Activated T-cell treated with anti-CD3 and anti-CD28 coated beads, Interleukin-2, amount 50 U/mL, for 4 hours (primary cell): ENCODE data around the gene AOPEP. TPM values are rescaled to one million over a fixed set of nuclear protein-coding genes. Genes with fewer than 3 reads are reported as not detected.

Source experiments
- ATAC-seq, 2 donors: fragments of 200-7000 bp; cut with Tn5 transposase; one replicate each; pipeline ENCODE4 v1.10.0; 2021
- DNase-seq: peaks from one replicate; pipeline ENCODE4 v3.0.0-alpha.2; 2020
- H3K27me3 Mint-ChIP-seq: one replicate; pipeline ENCODE4 v1.8.0; 2021; ENCODE audit warnings: low read depth, mixed read lengths
- H3K36me3 Mint-ChIP-seq: one replicate; pipeline ENCODE4 v1.8.0; 2022; ENCODE audit warnings: mixed read lengths; ENCODE audit not compliant: insufficient read depth
- H3K4me1 Mint-ChIP-seq: one replicate; pipeline ENCODE4 v1.8.0; 2021; ENCODE audit warnings: low read depth, mixed read lengths
- H3K4me3 Mint-ChIP-seq: one replicate; pipeline ENCODE4 v1.8.0; 2021; ENCODE audit warnings: mild to moderate bottlenecking, moderate library complexity, mixed read lengths
- H3K9me3 Mint-ChIP-seq: one replicate; pipeline ENCODE4 v1.8.0; 2021; ENCODE audit warnings: mixed read lengths
- total RNA-seq, 3 donors: library from RNA; stranded (reverse); gene quantifications; one replicate each; pipeline ENCODE4 v1.2.1, GENCODE V29; 2021

AOPEP gene
- total RNA-seq, 3 donors from 2014 or later: 7.1 to 7.9 (median 7.4) TPM

GRCh38 chr9:94918038-94918753, 191.7 kb downstream of the AOPEP start:
- peak in 1 of 2 donors; percentile 43 for ATAC-seq
- H3K4me3 Mint-ChIP-seq: no peak overlapping the region
- H3K4me1 Mint-ChIP-seq: peaks cover 2% of the 10 kb centered on the region
- peaks cover 1% of the 10 kb centered on the region for H3K27me3 Mint-ChIP-seq
- DNase-seq: no peak
- H3K36me3 Mint-ChIP-seq: peaks cover 4% of the 10 kb centered on the region
- H3K9me3 Mint-ChIP-seq: no peaks in the 10 kb centered on the region

GRCh38 chr9:94919376-94920098, 193.0 kb downstream of the AOPEP start:
- no peaks in the 10 kb centered on the region for H3K9me3 Mint-ChIP-seq
- peaks cover 2% of the 10 kb centered on the region for H3K4me1 Mint-ChIP-seq

GRCh38 chr9:94920420-94921091, 194.1 kb downstream of the AOPEP start:
- no peaks in the 10 kb centered on the region for H3K9me3 Mint-ChIP-seq
- no peak for ATAC-seq

More at GRCh38 chr9:94919376-94920098, 193.0 kb downstream of the AOPEP start:
- Mint-ChIP-seq H3K27me3 (peaks cover 1% of the 10 kb centered on the region), H3K4me3 (no peak overlapping the region), H3K36me3 (peaks cover 12% of the 10 kb centered on the region)
- DNase-seq (no peak), ATAC-seq (no peak)

GRCh38 chr9:94921092-94921471, 194.6 kb downstream of the AOPEP start:
- H3K4me1 Mint-ChIP-seq: peaks cover 2% of the 10 kb centered on the region
- no peak for ATAC-seq
- peaks cover 1% of the 10 kb centered on the region for H3K27me3 Mint-ChIP-seq
- peaks cover 8% of the 10 kb centered on the region for H3K36me3 Mint-ChIP-seq
- DNase-seq: no peak
- no peak overlapping the region for H3K4me3 Mint-ChIP-seq
- no peaks in the 10 kb centered on the region for H3K9me3 Mint-ChIP-seq

More at GRCh38 chr9:94920420-94921091, 194.1 kb downstream of the AOPEP start:
- Mint-ChIP-seq H3K27me3 (peaks cover 1% of the 10 kb centered on the region), H3K4me3 (no peak overlapping the region), H3K4me1 (peaks cover 2% of the 10 kb centered on the region), H3K36me3 (peaks cover 11% of the 10 kb centered on the region)
- no peak for DNase-seq

- H3K36me3 Mint-ChIP-seq: peaks cover 10% of the 10 kb centered on the region
- H3K9me3 Mint-ChIP-seq: no peaks in the 10 kb centered on the region
- H3K4me1 Mint-ChIP-seq: peaks cover 2% of the 10 kb centered on the region
- peaks cover 1% of the 10 kb centered on the region for H3K27me3 Mint-ChIP-seq
- DNase-seq (no peak), ATAC-seq (no peak)
- H3K4me3 Mint-ChIP-seq: no peak overlapping the region
These were observed 195.2 kb downstream of the AOPEP start for GRCh38 chr9:94921656-94922055.

GRCh38 chr9:94922098-94922607, 195.7 kb downstream of the AOPEP start:
- ATAC-seq (no peak), DNase-seq (no peak)
- H3K4me3 Mint-ChIP-seq: no peak overlapping the region
- peaks cover 10% of the 10 kb centered on the region for H3K36me3 Mint-ChIP-seq
- H3K4me1 Mint-ChIP-seq: peaks cover 2% of the 10 kb centered on the region
- no peaks in the 10 kb centered on the region for H3K9me3 Mint-ChIP-seq
- H3K27me3 Mint-ChIP-seq: peaks cover 1% of the 10 kb centered on the region

- no peaks in the 10 kb centered on the region for H3K9me3 Mint-ChIP-seq
- no peak for ATAC-seq
- no peak for DNase-seq
- H3K4me1 Mint-ChIP-seq: peaks cover 2% of the 10 kb centered on the region
- no peak overlapping the region for H3K4me3 Mint-ChIP-seq
- peaks cover 10% of the 10 kb centered on the region for H3K36me3 Mint-ChIP-seq
- peaks cover 1% of the 10 kb centered on the region for H3K27me3 Mint-ChIP-seq
These were observed 196.2 kb downstream of the AOPEP start for GRCh38 chr9:94922691-94923107.

GRCh38 chr9:94923326-94924089, 197.0 kb downstream of the AOPEP start:
- no peaks in the 10 kb centered on the region for H3K4me1 Mint-ChIP-seq
- H3K36me3 Mint-ChIP-seq: peaks cover 10% of the 10 kb centered on the region

GRCh38 chr9:94925751-94926430, 199.4 kb downstream of the AOPEP start:
- no peaks in the 10 kb centered on the region for H3K9me3 Mint-ChIP-seq
- ATAC-seq (no peak), DNase-seq (no peak)
- no peaks in the 10 kb centered on the region for H3K4me1 Mint-ChIP-seq
- no peak overlapping the region for H3K4me3 Mint-ChIP-seq
- no peaks in the 10 kb centered on the region for H3K27me3 Mint-ChIP-seq
- peaks cover 13% of the 10 kb centered on the region for H3K36me3 Mint-ChIP-seq

More at GRCh38 chr9:94923326-94924089, 197.0 kb downstream of the AOPEP start:
- DNase-seq: no peak
- peaks cover 1% of the 10 kb centered on the region for H3K27me3 Mint-ChIP-seq
- no peaks in the 10 kb centered on the region for H3K9me3 Mint-ChIP-seq
- no peak for ATAC-seq
- no peak overlapping the region for H3K4me3 Mint-ChIP-seq

GRCh38 chr9:94926431-94926800, 199.9 kb downstream of the AOPEP start:
- Mint-ChIP-seq H3K27me3 (no peaks in the 10 kb centered on the region), H3K36me3 (peaks cover 13% of the 10 kb centered on the region), H3K9me3 (no peaks in the 10 kb centered on the region), H3K4me1 (no peaks in the 10 kb centered on the region), H3K4me3 (no peak overlapping the region)
- DNase-seq (no peak), ATAC-seq (no peak)

GRCh38 chr9:94927048-94927761, 200.7 kb downstream of the AOPEP start:
- Mint-ChIP-seq H3K4me1 (no peaks in the 10 kb centered on the region), H3K9me3 (no peaks in the 10 kb centered on the region), H3K36me3 (peaks cover 13% of the 10 kb centered on the region), H3K27me3 (no peaks in the 10 kb centered on the region), H3K4me3 (no peak overlapping the region)
- DNase-seq (no peak), ATAC-seq (no peak)

GRCh38 chr9:94927762-94928670, 201.5 kb downstream of the AOPEP start:
- H3K9me3 Mint-ChIP-seq: no peaks in the 10 kb centered on the region
- H3K4me3 Mint-ChIP-seq: no peak overlapping the region
- ATAC-seq: no peak
- no peak for DNase-seq
- peaks cover 15% of the 10 kb centered on the region for H3K36me3 Mint-ChIP-seq
- H3K27me3 Mint-ChIP-seq: no peaks in the 10 kb centered on the region
- H3K4me1 Mint-ChIP-seq: no peaks in the 10 kb centered on the region
